ENCODE data around the gene ARSG. TPM values are rescaled to one million over a fixed set of nuclear protein-coding genes. Genes with fewer than 3 reads are reported as not detected.

Gene ARSG
- total RNA-seq: 2.2 and 4.1 TPM in 2 replicates

GRCh38 chr17:68290955-68291835 is at the start of gene ARSG, which contains the start of gene SLC16A6:
Gene ARSG, plus strand, starts transcription at chr17:68291495. Its CDS starts 15,999 bp downstream, at chr17:68307494.
Gene SLC16A6, minus strand, starts transcription at chr17:68291127. Its CDS starts 12,807 bp downstream, at chr17:68278320.

DNA sequence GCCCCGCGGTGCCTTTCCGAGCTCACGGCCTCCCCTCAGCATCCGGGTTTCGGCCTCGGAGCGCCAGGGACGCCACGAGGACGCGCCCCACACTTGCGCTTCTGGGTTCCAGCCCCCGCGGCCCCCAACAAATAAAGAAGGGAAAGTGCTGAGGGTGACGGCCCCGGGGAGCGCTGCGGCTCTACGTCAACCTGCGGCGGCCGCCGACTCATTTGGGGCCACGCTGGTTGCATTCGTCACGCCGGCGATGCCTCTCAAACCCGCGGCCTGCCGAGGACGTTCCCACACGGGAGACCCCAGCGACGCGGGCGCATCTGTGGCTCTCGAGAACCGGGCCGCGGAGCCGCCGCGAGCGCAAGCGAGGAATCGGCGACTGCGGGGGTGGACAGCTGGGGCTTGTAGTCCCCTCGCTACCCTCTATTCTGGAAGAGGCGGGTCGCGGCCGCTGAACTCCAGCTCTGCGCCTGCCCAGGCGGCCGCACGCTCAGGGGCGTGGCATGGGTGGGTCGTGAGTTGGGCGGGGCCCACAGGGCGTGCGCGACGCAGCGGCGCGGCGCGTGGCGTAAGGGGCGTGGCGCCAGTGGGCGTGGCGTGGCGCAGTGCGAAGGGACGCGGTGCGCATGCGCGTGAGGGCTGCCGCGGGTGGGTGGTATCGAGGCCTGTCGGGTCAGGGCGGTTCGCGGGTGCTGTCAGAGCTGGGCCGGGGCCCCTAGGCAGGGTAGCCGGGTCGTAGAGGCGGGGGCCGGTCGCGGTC is 43.7 kb upstream of the ARSG start, which contains the start of gene AMZ2:
Gene AMZ2 (plus strand): TSS at position 599 of the 754 bp plus-strand sequence. CDS start 2,145 bp downstream, outside the sequence.

GRCh38 chr17:68457168-68457538 is 165.9 kb downstream of the ARSG start, which contains the start of gene WIPI1:
Gene WIPI1, minus strand, starts transcription at chr17:68457496. Its CDS starts 75 bp downstream, at chr17:68457421.

Other genes with a start within 250 kb of the ARSG start
- gene AMZ2, start 43.5 kb upstream of the ARSG start, total RNA-seq: 95.0 and 121 TPM in 2 replicates
- 0.15 and 1.2 TPM in 2 replicates for gene SLC16A6, start 368 bp upstream of the ARSG start, total RNA-seq
- gene WIPI1, start 166.0 kb downstream of the ARSG start, total RNA-seq: 186 and 352 TPM in 2 replicates
- 283 and 363 TPM in 2 replicates for gene PRKAR1A, start 220.9 kb downstream of the ARSG start, total RNA-seq

All from smooth muscle cell of trachea (primary cell).